Stimulated activated CD4-positive, alpha-beta T cell treated with anti-CD3 and anti-CD28 coated beads, Interleukin-15, amount 100 ng/mL, for 1 hour (primary cell): ENCODE measurements around the gene RPS25.
"Not testable (repeated sequence)": the region's sequence is repeated elsewhere in the genome, so short reads cannot be mapped to it uniquely, and the experiment has no call there.

Experiments
- DNase-seq, 2 donors: peaks; one replicate each; pipeline ENCODE4 v3.0.0-alpha.2; 2020; ENCODE audit warnings: low read depth in 1 of 2, low spot score in 1 of 2

Gene RPS25

DNA sequence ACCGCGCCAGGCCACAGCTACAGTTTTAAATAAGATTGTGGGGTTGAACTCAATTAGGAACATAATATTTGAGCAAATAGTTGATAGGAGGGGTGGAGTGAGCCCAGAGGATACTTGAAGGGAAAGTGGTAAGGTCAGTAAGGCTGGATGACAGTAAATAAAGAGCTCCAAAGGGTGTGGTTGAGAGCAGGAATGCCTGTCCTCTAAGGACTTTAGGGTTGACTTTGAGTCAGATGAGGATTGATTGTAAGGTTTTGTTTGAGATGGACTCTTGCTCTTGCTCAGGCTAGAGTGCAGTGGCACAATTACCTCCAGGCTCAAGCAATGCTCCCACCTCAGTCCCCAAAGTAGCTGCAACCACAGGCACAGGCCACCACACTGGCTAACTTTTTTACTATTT lies 44.2 kb downstream of the RPS25 start:
- no peak for DNase-seq

DNA sequence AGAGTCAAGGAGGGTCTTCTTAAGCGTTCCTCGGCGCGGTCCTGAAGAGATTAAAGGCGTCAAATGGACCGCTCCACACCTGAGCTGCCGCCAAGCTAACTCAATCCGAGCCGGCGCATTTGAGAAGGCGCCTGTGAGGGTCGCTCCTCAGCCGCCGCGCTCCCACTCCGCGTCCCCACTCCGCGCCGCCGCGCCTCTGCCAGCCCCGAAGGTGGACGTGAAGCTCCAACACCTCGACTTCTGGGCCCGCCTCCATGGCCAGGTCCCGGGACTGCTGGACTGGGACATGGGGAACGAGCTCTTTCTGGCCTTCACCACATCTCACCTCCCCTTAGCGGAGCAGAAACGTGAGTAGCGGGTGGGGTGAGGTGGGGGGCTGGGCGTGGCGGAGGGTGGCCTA lies 46.5 kb downstream of the RPS25 start, which contains the start of gene FOXR1:
FOXR1 (plus strand) TSS at position 116 of the 400 bp plus-strand sequence; CDS start at position 287, 171 bp downstream.
- no peak for DNase-seq

DNA sequence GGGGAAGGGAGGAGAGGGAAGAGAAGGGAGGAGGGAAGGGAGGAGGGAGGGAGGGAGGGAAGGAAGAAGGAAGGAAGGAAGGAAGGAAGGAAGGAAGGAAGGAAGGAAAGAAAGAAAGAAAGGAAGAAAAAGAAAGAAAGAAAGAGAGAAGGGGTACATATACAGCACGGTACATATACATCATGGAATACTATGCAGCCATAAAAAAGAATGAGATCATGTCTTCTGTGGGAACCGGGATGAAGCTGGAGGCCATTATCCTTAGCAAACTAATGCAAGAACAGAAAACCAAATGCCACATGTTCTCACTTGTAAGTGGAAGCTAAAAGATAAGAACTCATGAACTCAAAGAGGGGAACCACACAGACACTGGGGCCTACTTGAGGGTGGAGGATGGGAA lies 48.6 kb downstream of the RPS25 start:
- not testable (repeated sequence) for DNase-seq
